ENCODE results near the gene RNF113B.
A peak's percentile ranks its signal among the peaks of the same experiment; 100 is the strongest.

Gene RNF113B

GRCh38 chr13:98175823-98176222, 1.2 kb downstream of the RNF113B start:
- DNase-seq (ENCODE audit: low spot score in 2 of 2), result no peak
- in situ Hi-C loops (cut with MboI; ENCODE audit: low sequenced_read_pairs), result no loop called here
- Histone ChIP-seq H3K9me3 (no peaks in the 10 kb centered on the region), H3K4me1 (peaks cover 37% of the 10 kb centered on the region), H3K27me3 (ENCODE audit: low read depth) (no peaks in the 10 kb centered on the region), H3K4me3 (no peak overlapping the region), H3K36me3 (replicated peaks) (no peaks in the 10 kb centered on the region)

DNA sequence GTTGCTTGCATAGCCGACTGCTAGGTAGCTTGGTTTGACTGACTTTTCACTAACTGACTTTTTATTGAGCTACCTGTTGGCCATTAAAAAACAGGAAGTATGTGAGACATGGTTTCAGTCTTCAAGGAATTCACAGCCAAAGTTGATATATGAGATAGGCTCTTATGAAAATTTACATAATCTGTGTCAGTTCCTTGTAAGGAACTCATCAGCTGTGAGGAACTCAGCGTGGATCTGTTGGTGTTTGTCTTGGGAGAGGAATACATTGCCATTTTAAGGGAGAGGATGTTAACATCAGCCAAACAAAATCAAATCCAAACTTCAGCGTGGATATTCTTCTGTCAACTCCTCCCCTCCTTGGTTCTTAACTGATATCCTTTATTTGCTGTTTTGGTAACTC, 2.0 kb downstream of the RNF113B start:
- H3K27me3 ChIP-seq (ENCODE audit: low read depth), result no peaks in the 10 kb centered on the region
- in situ Hi-C loops (cut with MboI; ENCODE audit: low sequenced_read_pairs), result no loop called here
- no peak for DNase-seq (ENCODE audit: low spot score in 2 of 2)
- no peaks in the 10 kb centered on the region for H3K9me3 ChIP-seq
- no peaks in the 10 kb centered on the region for H3K36me3 ChIP-seq (replicated peaks)
- peaks cover 35% of the 10 kb centered on the region for H3K4me1 ChIP-seq
- no peak overlapping the region for H3K4me3 ChIP-seq

DNA sequence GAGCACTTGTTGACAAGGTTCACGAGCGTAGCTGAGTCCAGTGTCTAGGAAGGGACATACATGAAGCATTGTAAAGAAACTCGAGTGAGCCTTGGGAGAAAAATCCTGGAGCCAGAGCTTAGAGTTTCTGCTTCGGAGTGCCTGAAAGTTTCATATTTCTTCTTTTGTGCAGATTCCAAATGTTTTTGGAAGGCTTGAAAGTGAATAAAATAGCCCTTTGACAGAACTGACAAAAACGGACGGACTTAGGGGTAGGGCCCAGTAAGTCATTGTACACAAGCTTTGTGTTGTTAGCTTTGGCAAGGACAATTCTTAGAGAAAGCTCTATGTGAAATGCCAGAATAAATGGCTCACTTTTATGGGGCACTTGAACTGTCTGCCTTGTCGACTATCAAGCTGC, 2.8 kb downstream of the RNF113B start:
- peaks cover 32% of the 10 kb centered on the region for H3K4me1 ChIP-seq
- H3K9me3 ChIP-seq, result no peaks in the 10 kb centered on the region
- in situ Hi-C loops (cut with MboI; ENCODE audit: low sequenced_read_pairs), result no loop called here
- peak in 1 of 2 experiments; percentile 28 for DNase-seq (ENCODE audit: low spot score in 2 of 2)
- no peak overlapping the region for H3K4me3 ChIP-seq
- no peaks in the 10 kb centered on the region for H3K27me3 ChIP-seq (ENCODE audit: low read depth)
- H3K36me3 ChIP-seq (replicated peaks), result no peaks in the 10 kb centered on the region

- Histone ChIP-seq H3K4me3 (no peak overlapping the region), H3K9me3 (no peaks in the 10 kb centered on the region), H3K4me1 (peaks cover 29% of the 10 kb centered on the region), H3K36me3 (replicated peaks) (no peaks in the 10 kb centered on the region), H3K27me3 (ENCODE audit: low read depth) (no peaks in the 10 kb centered on the region)
- no peak for DNase-seq (ENCODE audit: low spot score in 2 of 2)
- in situ Hi-C loops (cut with MboI; ENCODE audit: low sequenced_read_pairs), result no loop called here
These were observed 3.5 kb downstream of the RNF113B start for GRCh38 chr13:98173431-98174152.

- DNase-seq (ENCODE audit: low spot score in 2 of 2), result no peak
- Histone ChIP-seq H3K36me3 (replicated peaks) (no peaks in the 10 kb centered on the region), H3K4me3 (no peak overlapping the region), H3K9me3 (no peaks in the 10 kb centered on the region), H3K27me3 (ENCODE audit: low read depth) (no peaks in the 10 kb centered on the region), H3K4me1 (peaks cover 29% of the 10 kb centered on the region)
- in situ Hi-C loops (cut with MboI; ENCODE audit: low sequenced_read_pairs), result no loop called here
These were observed 4.3 kb downstream of the RNF113B start for GRCh38 chr13:98172590-98173422.

GRCh38 chr13:98171900-98172589, 5.0 kb downstream of the RNF113B start:
- in situ Hi-C loops (cut with MboI; ENCODE audit: low sequenced_read_pairs), result no loop called here
- no peaks in the 10 kb centered on the region for H3K27me3 ChIP-seq (ENCODE audit: low read depth)
- H3K4me1 ChIP-seq, result peaks cover 29% of the 10 kb centered on the region
- no peak for DNase-seq (ENCODE audit: low spot score in 2 of 2)
- no peaks in the 10 kb centered on the region for H3K9me3 ChIP-seq
- H3K36me3 ChIP-seq (replicated peaks), result no peaks in the 10 kb centered on the region
- no peak overlapping the region for H3K4me3 ChIP-seq

DNA sequence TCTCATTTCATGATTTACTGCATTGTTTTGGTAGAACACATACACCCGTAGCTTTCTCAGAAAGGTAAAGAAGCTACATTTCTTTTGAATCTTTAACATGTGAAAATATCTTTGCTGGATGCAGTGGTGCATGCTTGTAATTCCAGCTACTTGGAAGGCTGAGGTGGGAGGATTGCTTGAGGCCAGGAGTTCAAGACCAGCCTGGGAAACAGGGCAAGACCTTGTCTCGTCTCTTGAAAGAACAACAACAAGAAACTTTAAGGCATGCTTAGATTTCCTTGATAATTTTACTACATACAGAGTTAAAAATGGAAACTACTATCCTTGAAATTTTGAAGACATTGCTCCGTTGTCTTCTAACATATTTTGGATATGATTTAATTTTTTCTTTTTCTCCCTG, 7.7 kb downstream of the RNF113B start:
- H3K9me3 ChIP-seq, result no peaks in the 10 kb centered on the region
- in situ Hi-C loops (cut with MboI; ENCODE audit: low sequenced_read_pairs), result no loop called here
- no peak overlapping the region for H3K4me3 ChIP-seq
- no peaks in the 10 kb centered on the region for H3K27me3 ChIP-seq (ENCODE audit: low read depth)
- H3K36me3 ChIP-seq (replicated peaks), result no peaks in the 10 kb centered on the region
- no peak for DNase-seq (ENCODE audit: low spot score in 2 of 2)
- H3K4me1 ChIP-seq, result peaks cover 21% of the 10 kb centered on the region

GRCh38 chr13:98162935-98163334, 14.1 kb downstream of the RNF113B start:
- Histone ChIP-seq H3K27me3 (ENCODE audit: low read depth) (no peaks in the 10 kb centered on the region), H3K4me1 (peaks cover 9% of the 10 kb centered on the region), H3K9me3 (no peaks in the 10 kb centered on the region), H3K4me3 (no peak overlapping the region), H3K36me3 (replicated peaks) (no peaks in the 10 kb centered on the region)
- no peak for DNase-seq (ENCODE audit: low spot score in 2 of 2)
- in situ Hi-C loops (cut with MboI; ENCODE audit: low sequenced_read_pairs), result no loop called here

DNA sequence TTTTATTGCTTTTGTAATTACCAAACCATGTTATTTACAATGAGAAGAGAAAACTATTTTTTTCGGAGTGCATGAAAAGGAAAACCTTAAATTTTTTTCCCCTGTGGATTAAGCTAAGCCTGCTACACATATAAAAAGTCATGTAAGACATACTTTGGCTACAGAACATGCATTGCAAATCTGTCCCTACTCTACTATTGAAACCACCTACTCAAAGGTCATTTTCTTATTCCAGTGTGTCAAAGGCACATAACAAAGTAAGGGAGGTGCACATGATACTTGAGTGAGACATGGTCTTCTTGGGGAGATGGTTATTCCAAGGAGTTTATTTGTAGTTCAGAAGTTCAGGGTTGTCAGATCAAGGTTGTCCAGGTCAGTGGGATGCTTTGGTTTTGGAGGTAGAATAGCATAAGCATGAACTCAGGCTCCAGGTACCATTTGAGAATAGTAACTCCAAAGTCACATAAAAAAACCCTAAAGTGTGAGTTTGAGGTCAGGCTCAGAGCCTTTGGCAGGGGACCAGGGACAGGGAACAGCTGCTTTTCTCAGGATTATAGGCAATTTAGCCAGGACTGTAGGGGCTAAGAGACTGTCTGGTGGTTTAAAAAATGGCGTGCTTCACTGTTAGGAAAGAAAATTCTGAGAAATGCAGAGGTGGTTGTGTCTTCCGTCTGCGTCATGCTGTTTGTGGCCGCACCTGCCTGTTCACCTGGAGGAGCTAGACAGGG, 18.7 kb downstream of the RNF113B start:
- no peaks in the 10 kb centered on the region for H3K27me3 ChIP-seq (ENCODE audit: low read depth)
- H3K36me3 ChIP-seq (replicated peaks), result no peaks in the 10 kb centered on the region
- no peak for DNase-seq (ENCODE audit: low spot score in 2 of 2)
- no peaks in the 10 kb centered on the region for H3K9me3 ChIP-seq
- H3K4me3 ChIP-seq, result no peak overlapping the region
- in situ Hi-C loops (cut with MboI; ENCODE audit: low sequenced_read_pairs), result no loop called here
- peaks cover 5% of the 10 kb centered on the region; the same call in 1 of the 2 replicates for H3K4me1 ChIP-seq

DNA sequence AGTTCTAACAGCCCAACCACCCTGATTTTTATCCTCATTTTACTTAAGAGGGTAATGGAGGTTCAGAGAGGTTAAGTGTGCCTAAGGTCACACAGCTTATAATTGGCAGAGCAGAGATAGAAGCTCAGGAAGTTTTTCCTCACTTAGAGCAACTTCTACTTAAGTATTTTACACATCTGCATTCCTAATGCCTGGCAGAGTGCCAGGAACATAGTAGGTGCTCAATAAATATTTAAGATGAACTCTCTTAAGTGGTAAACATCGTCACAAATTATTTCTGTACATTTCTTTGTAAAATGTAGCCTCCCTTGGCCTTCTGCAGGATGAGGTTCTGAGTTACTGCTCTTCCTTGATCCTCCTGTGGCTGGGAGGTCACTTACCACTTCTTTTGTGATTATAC, 19.5 kb downstream of the RNF113B start:
- Histone ChIP-seq H3K4me1 (peaks cover 5% of the 10 kb centered on the region; the same call in 1 of the 2 replicates), H3K4me3 (no peak overlapping the region), H3K27me3 (ENCODE audit: low read depth) (no peaks in the 10 kb centered on the region), H3K9me3 (no peaks in the 10 kb centered on the region), H3K36me3 (replicated peaks) (no peaks in the 10 kb centered on the region)
- no peak for DNase-seq (ENCODE audit: low spot score in 2 of 2)
- in situ Hi-C loops (cut with MboI; ENCODE audit: low sequenced_read_pairs), result no loop called here

- no peak for DNase-seq (ENCODE audit: low spot score in 2 of 2)
- Histone ChIP-seq H3K36me3 (replicated peaks) (no peaks in the 10 kb centered on the region), H3K4me1 (peaks cover 5% of the 10 kb centered on the region; the same call in 1 of the 2 replicates), H3K9me3 (no peaks in the 10 kb centered on the region), H3K4me3 (no peak overlapping the region), H3K27me3 (ENCODE audit: low read depth) (no peaks in the 10 kb centered on the region)
- in situ Hi-C loops (cut with MboI; ENCODE audit: low sequenced_read_pairs), result no loop called here
These were observed 19.9 kb downstream of the RNF113B start for GRCh38 chr13:98157188-98157587.

GRCh38 chr13:98156259-98156658, 20.8 kb downstream of the RNF113B start:
- no peak for DNase-seq (ENCODE audit: low spot score in 2 of 2)
- in situ Hi-C loops (cut with MboI; ENCODE audit: low sequenced_read_pairs), result no loop called here
- H3K4me3 ChIP-seq, result no peak overlapping the region
- no peaks in the 10 kb centered on the region for H3K9me3 ChIP-seq
- H3K36me3 ChIP-seq (replicated peaks), result no peaks in the 10 kb centered on the region
- H3K27me3 ChIP-seq (ENCODE audit: low read depth), result no peaks in the 10 kb centered on the region
- peaks cover 5% of the 10 kb centered on the region; the same call in 1 of the 2 replicates for H3K4me1 ChIP-seq

DNA sequence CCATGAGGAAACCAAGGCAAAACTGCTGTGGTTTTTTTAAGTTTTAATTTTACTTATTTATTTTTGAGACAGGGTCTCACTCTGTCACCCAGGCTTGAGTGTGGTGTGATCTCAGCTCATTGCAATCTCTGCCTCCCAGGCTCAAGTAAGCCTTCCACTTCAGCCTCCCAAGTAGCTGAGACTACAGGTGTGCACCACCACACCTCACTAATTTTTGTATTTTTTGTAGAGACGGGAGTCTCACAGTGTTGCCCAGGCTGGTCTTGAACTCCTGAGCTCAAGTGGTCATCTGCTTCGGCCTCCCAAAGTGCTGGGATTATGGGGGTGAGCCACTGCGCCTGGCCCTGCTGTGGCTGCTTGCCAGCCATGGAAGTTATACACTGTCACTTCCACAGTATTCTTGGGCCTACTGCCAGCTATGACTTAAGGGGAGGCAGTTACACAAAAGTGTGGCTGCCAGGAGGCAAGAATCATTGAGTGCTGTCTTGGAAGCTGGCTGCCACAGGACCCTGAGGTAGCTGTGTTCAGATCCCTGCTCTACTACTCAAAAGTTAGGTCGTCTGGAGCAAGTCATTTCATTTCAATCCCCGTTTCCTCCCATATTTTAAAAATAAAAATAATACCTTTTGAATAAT, 21.5 kb downstream of the RNF113B start:
- H3K4me3 ChIP-seq, result no peak overlapping the region
- in situ Hi-C loops (cut with MboI; ENCODE audit: low sequenced_read_pairs), result no loop called here
- H3K4me1 ChIP-seq, result peaks cover 7% of the 10 kb centered on the region; the same call in 1 of the 2 replicates
- H3K9me3 ChIP-seq, result no peaks in the 10 kb centered on the region
- DNase-seq (ENCODE audit: low spot score in 2 of 2), result no peak
- no peaks in the 10 kb centered on the region for H3K27me3 ChIP-seq (ENCODE audit: low read depth)
- no peaks in the 10 kb centered on the region for H3K36me3 ChIP-seq (replicated peaks)

Data from HAP-1 (cell line).